Measurements from ENCODE around the gene ADRA2C. TPM values are rescaled to one million over a fixed set of nuclear protein-coding genes. Genes with fewer than 3 reads are reported as not detected.

Gene ADRA2C
- total and polyA plus RNA-seq, 2 donors, result 0.33 to 4.4 TPM

DNA sequence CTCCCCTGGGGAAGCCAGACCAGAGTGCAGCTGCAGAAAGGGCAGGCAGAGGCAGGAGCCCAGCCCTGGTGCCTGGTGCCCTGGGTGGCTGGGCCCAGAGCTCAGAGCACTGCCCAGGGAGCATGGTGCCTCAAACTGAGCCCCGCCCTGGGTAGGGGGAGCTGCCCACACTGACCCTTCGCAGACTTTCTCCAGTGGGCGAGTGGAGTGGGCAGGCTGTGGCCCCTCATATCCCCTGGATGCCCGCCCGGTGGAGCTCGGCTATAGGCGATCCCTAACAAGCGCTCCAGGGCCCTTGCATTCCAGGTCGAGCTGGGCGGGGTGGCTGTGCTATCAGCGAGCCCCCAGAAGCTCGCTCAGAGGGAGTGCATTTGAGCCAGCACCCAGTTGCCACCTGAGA is 17.1 kb upstream of the ADRA2C start:
- H3K27me3 ChIP-seq (ENCODE audit: control insufficient read depth in 2 of 2, insufficient read depth in 1 of 2, low read length in 1 of 2), result peaks cover 4 to 31% of the 10 kb centered on the region in 2 donors
- no peaks in the 10 kb centered on the region for H3K9me3 ChIP-seq (ENCODE audit: control insufficient read depth in 2 of 2, insufficient read depth in 1 of 2, low read length in 1 of 2)
- no peak for DNase-seq (ENCODE audit: low read depth in 6 of 9, low spot score in 9 of 9)
- WGBS, result 91% methylated on average over 12 of the region's 12 CpGs
- H3K36me3 ChIP-seq (ENCODE audit: control insufficient read depth in 2 of 2, insufficient read depth in 2 of 2, low read length in 1 of 2), result no peaks in the 10 kb centered on the region
- H3K4me1 ChIP-seq (ENCODE audit: control insufficient read depth in 2 of 2, insufficient read depth in 2 of 2, low read length in 2 of 2), result no peaks in the 10 kb centered on the region
- no peak overlapping the region for H3K27ac ChIP-seq (ENCODE audit: low read depth in 1 of 2, low read length in 1 of 2)
- no peak overlapping the region for H3K4me3 ChIP-seq (ENCODE audit: low read length in 2 of 2)

DNA sequence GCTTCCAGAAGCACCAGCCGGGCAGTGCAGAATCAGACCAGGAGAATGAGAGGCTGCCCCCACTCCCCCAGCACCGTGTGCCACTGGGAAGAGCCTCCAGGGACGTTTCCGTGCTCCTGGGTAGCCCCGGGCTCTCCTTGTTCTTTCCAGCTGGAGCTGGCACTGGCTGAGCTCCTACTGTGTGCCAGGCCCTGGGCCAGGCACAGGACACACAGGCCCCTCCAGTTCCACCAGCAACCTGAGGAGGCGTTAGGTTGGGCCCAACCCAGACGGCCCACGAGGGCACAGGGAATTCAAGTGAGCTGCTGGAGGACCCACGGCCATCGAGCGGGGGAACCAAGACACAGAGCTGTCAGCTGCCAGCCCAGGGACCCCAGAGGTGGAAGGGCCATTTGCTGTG is 15.9 kb upstream of the ADRA2C start:
- WGBS, result 82% methylated on average over 11 of the region's 11 CpGs
- H3K4me3 ChIP-seq (ENCODE audit: low read length in 2 of 2), result no peak overlapping the region
- no peak for DNase-seq (ENCODE audit: low read depth in 6 of 9, low spot score in 9 of 9)
- no peaks in the 10 kb centered on the region for H3K4me1 ChIP-seq (ENCODE audit: control insufficient read depth in 2 of 2, insufficient read depth in 2 of 2, low read length in 2 of 2)
- peaks cover 4 to 21% of the 10 kb centered on the region in 2 donors for H3K27me3 ChIP-seq (ENCODE audit: control insufficient read depth in 2 of 2, insufficient read depth in 1 of 2, low read length in 1 of 2)
- H3K36me3 ChIP-seq (ENCODE audit: control insufficient read depth in 2 of 2, insufficient read depth in 2 of 2, low read length in 1 of 2), result no peaks in the 10 kb centered on the region
- H3K27ac ChIP-seq (ENCODE audit: low read depth in 1 of 2, low read length in 1 of 2), result no peak overlapping the region
- no peaks in the 10 kb centered on the region for H3K9me3 ChIP-seq (ENCODE audit: control insufficient read depth in 2 of 2, insufficient read depth in 1 of 2, low read length in 1 of 2)

DNA sequence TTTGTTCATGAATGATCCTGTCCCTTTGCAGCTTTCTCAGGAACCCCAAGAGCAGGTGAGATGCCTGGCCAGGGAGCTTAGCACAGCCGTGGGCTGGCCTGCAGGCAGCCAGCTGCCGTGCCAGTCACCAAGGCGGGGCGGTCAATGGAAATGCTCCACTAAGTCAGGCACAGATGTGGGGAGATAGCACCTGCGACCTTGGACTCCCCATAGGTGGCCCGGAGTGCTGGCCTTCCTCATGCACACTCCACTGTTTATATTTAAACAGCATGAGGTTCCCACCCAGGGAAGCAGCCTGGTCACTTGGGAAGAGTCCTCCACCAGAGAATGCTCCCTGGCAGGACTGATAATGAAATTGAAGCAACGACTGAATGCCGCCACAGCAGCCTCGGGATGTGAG is 14.2 kb upstream of the ADRA2C start:
- 90% methylated on average over 9 of the region's 9 CpGs for WGBS
- H3K4me1 ChIP-seq (ENCODE audit: control insufficient read depth in 2 of 2, insufficient read depth in 2 of 2, low read length in 2 of 2), result no peaks in the 10 kb centered on the region
- H3K9me3 ChIP-seq (ENCODE audit: control insufficient read depth in 2 of 2, insufficient read depth in 1 of 2, low read length in 1 of 2), result no peaks in the 10 kb centered on the region
- H3K4me3 ChIP-seq (ENCODE audit: low read length in 2 of 2), result no peak overlapping the region
- H3K36me3 ChIP-seq (ENCODE audit: control insufficient read depth in 2 of 2, insufficient read depth in 2 of 2, low read length in 1 of 2), result no peaks in the 10 kb centered on the region
- peaks cover 4 to 11% of the 10 kb centered on the region in 2 donors for H3K27me3 ChIP-seq (ENCODE audit: control insufficient read depth in 2 of 2, insufficient read depth in 1 of 2, low read length in 1 of 2)
- H3K27ac ChIP-seq (ENCODE audit: low read depth in 1 of 2, low read length in 1 of 2), result no peak overlapping the region
- DNase-seq (ENCODE audit: low read depth in 6 of 9, low spot score in 9 of 9), result no peak

DNA sequence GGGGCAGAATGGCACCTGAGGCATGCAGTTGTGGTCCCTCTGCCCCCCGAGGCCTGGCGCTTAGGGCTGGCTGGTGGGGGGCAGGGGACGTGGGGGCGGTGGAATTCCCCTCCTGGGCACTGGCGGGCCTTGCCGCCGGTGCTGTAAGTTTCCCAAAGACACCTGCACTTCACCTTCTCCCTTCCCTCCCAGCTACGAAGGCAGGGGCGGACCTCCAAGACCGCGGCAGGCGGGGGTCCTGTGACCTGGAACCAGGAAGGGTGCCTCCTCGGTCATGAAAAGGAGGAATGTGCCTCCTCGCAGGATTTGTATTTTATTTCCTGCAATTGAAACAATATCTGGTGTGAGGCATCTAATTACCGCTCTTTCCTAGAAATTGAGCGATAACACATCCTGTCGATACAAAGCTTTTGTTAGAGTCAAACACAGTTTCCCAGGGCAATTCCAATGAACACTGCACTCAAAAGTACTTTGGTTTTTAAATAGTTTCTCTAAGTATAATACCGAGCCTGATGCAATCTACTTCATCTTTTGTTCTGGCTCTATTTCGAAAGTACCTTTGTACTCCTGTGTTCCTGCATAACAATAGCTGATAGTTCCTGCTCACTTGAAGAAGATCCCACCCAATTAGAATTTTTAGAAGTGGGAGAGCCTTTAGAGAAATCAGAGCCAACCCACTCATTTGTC is 12.3 kb upstream of the ADRA2C start:
- Histone ChIP-seq H3K9me3 (ENCODE audit: control insufficient read depth in 2 of 2, insufficient read depth in 1 of 2, low read length in 1 of 2) (no peaks in the 10 kb centered on the region), H3K4me1 (ENCODE audit: control insufficient read depth in 2 of 2, insufficient read depth in 2 of 2, low read length in 2 of 2) (no peaks in the 10 kb centered on the region), H3K4me3 (ENCODE audit: low read length in 2 of 2) (no peak overlapping the region), H3K36me3 (ENCODE audit: control insufficient read depth in 2 of 2, insufficient read depth in 2 of 2, low read length in 1 of 2) (no peaks in the 10 kb centered on the region), H3K27me3 (ENCODE audit: control insufficient read depth in 2 of 2, insufficient read depth in 1 of 2, low read length in 1 of 2) (peaks cover 0 to 5% of the 10 kb centered on the region in 2 donors), H3K27ac (ENCODE audit: low read depth in 1 of 2, low read length in 1 of 2) (no peak overlapping the region)
- WGBS, result 60% methylated on average over 19 of the region's 19 CpGs
- no peak for DNase-seq (ENCODE audit: low read depth in 6 of 9, low spot score in 9 of 9)

DNA sequence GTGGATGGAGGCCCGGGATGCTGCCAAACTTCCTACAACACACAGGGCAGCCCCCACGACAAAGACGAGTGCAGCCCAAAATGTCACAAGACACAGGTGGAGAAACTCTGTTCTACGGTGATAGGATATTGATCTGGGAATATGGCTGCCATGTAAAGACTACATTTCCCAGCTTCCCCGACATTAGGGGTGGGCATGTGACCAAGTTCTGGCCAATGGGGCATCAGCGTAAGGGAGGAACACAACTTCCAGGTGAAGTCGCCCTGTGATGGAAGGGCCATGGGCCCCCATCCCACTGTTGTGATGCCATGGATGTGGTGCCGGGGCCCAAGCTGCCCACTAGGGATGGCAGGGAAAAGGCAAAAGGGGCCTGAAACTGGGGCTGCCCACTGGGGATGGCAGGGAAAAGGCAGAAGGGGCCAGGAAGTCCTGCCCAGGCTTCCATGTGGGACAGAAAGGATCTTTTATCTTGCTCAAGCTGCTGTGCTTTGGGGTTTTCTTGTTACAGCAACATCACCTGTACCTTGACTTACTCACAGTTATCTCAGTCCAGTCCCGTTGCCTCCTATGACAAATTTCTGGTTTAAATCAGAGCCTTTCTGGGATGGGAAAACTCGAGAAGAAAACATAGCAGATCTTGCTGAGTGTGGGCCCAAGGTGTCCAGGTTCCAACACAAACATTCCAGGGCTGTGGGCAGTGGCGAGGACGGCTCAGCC is 9.7 kb upstream of the ADRA2C start:
- Histone ChIP-seq H3K36me3 (ENCODE audit: control insufficient read depth in 2 of 2, insufficient read depth in 2 of 2, low read length in 1 of 2) (no peaks in the 10 kb centered on the region), H3K27ac (ENCODE audit: low read depth in 1 of 2, low read length in 1 of 2) (no peak overlapping the region), H3K4me3 (ENCODE audit: low read length in 2 of 2) (no peak overlapping the region), H3K9me3 (ENCODE audit: control insufficient read depth in 2 of 2, insufficient read depth in 1 of 2, low read length in 1 of 2) (no peaks in the 10 kb centered on the region), H3K4me1 (ENCODE audit: control insufficient read depth in 2 of 2, insufficient read depth in 2 of 2, low read length in 2 of 2) (no peaks in the 10 kb centered on the region), H3K27me3 (ENCODE audit: control insufficient read depth in 2 of 2, insufficient read depth in 1 of 2, low read length in 1 of 2) (peaks cover 0 to 2% of the 10 kb centered on the region in 2 donors)
- DNase-seq (ENCODE audit: low read depth in 6 of 9, low spot score in 9 of 9), result no peak
- 92% methylated on average over 12 of the region's 12 CpGs for WGBS

DNA sequence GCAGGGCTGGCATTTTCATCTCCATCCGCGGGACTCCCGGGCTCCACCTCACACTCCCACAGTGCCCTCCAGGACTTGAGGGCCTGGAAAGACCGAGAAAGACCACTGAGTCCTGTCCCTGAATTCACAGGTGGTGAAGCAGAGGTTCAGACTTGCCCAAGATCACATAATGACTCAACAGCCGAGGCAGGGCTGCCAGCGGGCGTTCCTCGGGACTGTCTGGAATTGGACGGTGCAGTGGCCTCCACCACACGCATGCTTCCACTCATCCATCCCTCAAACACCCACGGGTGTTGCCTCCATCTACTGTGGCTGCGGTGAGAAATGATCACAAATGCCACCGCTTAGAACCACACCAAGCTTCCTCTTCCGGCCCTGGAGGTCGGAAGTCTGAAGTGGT is 6.9 kb upstream of the ADRA2C start:
- 95% methylated on average over 15 of the region's 15 CpGs for WGBS
- H3K9me3 ChIP-seq (ENCODE audit: control insufficient read depth in 2 of 2, insufficient read depth in 1 of 2, low read length in 1 of 2), result no peaks in the 10 kb centered on the region
- no peaks in the 10 kb centered on the region for H3K4me1 ChIP-seq (ENCODE audit: control insufficient read depth in 2 of 2, insufficient read depth in 2 of 2, low read length in 2 of 2)
- no peak for DNase-seq (ENCODE audit: low read depth in 6 of 9, low spot score in 9 of 9)
- H3K27me3 ChIP-seq (ENCODE audit: control insufficient read depth in 2 of 2, insufficient read depth in 1 of 2, low read length in 1 of 2), result peaks cover under 1 to 13% of the 10 kb centered on the region in 2 donors
- H3K36me3 ChIP-seq (ENCODE audit: control insufficient read depth in 2 of 2, insufficient read depth in 2 of 2, low read length in 1 of 2), result no peaks in the 10 kb centered on the region
- no peak overlapping the region for H3K27ac ChIP-seq (ENCODE audit: low read depth in 1 of 2, low read length in 1 of 2)
- H3K4me3 ChIP-seq (ENCODE audit: low read length in 2 of 2), result no peak overlapping the region

DNA sequence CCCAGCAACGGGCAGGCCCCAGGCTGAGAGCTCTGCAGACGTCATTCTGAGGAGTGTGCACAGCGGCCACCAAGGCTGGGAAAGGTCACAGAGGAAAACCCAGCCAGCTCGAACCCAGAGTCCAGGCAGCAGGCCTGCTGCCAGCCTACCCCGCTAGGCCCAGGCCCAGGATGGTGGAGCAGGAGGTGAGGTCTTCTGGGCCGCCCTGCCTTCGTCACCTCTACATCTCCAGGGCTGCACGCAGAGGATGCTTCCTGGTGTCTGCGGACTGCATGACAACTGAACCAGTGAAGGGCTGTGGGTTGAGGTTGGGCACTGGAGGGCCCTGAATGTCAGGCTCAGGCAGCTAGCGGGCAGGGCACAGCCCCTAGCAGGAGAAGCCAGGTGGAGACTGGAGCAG is 5.8 kb upstream of the ADRA2C start:
- H3K4me1 ChIP-seq (ENCODE audit: control insufficient read depth in 2 of 2, insufficient read depth in 2 of 2, low read length in 2 of 2), result no peaks in the 10 kb centered on the region
- no peak overlapping the region for H3K27ac ChIP-seq (ENCODE audit: low read depth in 1 of 2, low read length in 1 of 2)
- WGBS, result 89% methylated on average over 10 of the region's 10 CpGs
- H3K9me3 ChIP-seq (ENCODE audit: control insufficient read depth in 2 of 2, insufficient read depth in 1 of 2, low read length in 1 of 2), result no peaks in the 10 kb centered on the region
- peaks cover 9 to 24% of the 10 kb centered on the region in 2 donors for H3K27me3 ChIP-seq (ENCODE audit: control insufficient read depth in 2 of 2, insufficient read depth in 1 of 2, low read length in 1 of 2)
- H3K4me3 ChIP-seq (ENCODE audit: low read length in 2 of 2), result no peak overlapping the region
- no peak for DNase-seq (ENCODE audit: low read depth in 6 of 9, low spot score in 9 of 9)
- H3K36me3 ChIP-seq (ENCODE audit: control insufficient read depth in 2 of 2, insufficient read depth in 2 of 2, low read length in 1 of 2), result no peaks in the 10 kb centered on the region

DNA sequence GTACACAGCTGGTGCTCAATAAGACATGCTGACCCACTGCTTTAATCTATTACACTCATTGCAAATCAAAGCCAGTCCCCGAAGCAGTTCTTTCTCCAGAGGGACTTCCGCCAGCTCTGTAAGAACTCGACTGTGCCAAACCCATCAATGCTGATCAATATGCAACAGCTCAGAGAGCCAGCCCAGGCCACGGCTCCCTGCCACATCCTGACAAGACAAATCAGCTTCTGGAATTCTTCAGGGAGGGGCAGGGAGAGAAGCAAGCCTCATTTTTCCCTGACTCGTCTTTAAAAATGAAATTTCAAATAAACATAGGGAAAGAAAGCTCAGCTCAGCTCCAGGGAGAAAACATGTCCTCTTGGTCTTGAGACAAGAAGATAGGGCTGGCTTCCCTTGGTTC is 5.3 kb upstream of the ADRA2C start:
- no peak for DNase-seq (ENCODE audit: low read depth in 6 of 9, low spot score in 9 of 9)
- no peaks in the 10 kb centered on the region for H3K9me3 ChIP-seq (ENCODE audit: control insufficient read depth in 2 of 2, insufficient read depth in 1 of 2, low read length in 1 of 2)
- peaks cover 14 to 25% of the 10 kb centered on the region in 2 donors for H3K27me3 ChIP-seq (ENCODE audit: control insufficient read depth in 2 of 2, insufficient read depth in 1 of 2, low read length in 1 of 2)
- no peak overlapping the region for H3K27ac ChIP-seq (ENCODE audit: low read depth in 1 of 2, low read length in 1 of 2)
- H3K36me3 ChIP-seq (ENCODE audit: control insufficient read depth in 2 of 2, insufficient read depth in 2 of 2, low read length in 1 of 2), result no peaks in the 10 kb centered on the region
- 74% methylated on average over 5 of the region's 5 CpGs for WGBS
- H3K4me1 ChIP-seq (ENCODE audit: control insufficient read depth in 2 of 2, insufficient read depth in 2 of 2, low read length in 2 of 2), result no peaks in the 10 kb centered on the region
- no peak overlapping the region for H3K4me3 ChIP-seq (ENCODE audit: low read length in 2 of 2)

DNA sequence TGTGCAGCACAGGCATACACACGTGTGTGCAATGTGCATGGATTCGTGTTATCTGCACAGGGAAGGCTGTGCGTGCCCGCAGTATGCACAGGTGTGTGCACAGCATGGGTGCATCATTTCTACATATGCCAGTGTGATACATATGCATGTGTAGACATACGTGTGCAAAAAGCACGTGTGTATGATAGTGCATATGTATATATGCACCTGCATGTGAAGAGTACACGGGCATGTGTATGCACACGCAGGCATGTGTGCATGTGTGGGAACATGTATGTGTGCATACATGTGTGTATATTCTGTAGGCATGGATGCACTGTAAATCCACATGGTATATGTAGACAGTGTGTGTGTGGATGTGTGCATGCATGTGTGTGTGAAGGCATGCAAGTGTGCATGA is 3.9 kb upstream of the ADRA2C start:
- H3K4me3 ChIP-seq (ENCODE audit: low read length in 2 of 2), result no peak overlapping the region
- no peak for DNase-seq (ENCODE audit: low read depth in 6 of 9, low spot score in 9 of 9)
- H3K36me3 ChIP-seq (ENCODE audit: control insufficient read depth in 2 of 2, insufficient read depth in 2 of 2, low read length in 1 of 2), result no peaks in the 10 kb centered on the region
- no peak overlapping the region for H3K27ac ChIP-seq (ENCODE audit: low read depth in 1 of 2, low read length in 1 of 2)
- no peaks in the 10 kb centered on the region for H3K9me3 ChIP-seq (ENCODE audit: control insufficient read depth in 2 of 2, insufficient read depth in 1 of 2, low read length in 1 of 2)
- H3K4me1 ChIP-seq (ENCODE audit: control insufficient read depth in 2 of 2, insufficient read depth in 2 of 2, low read length in 2 of 2), result no peaks in the 10 kb centered on the region
- peaks cover 28 to 32% of the 10 kb centered on the region in 2 donors for H3K27me3 ChIP-seq (ENCODE audit: control insufficient read depth in 2 of 2, insufficient read depth in 1 of 2, low read length in 1 of 2)
- 91% methylated on average over 8 of the region's 8 CpGs for WGBS
